ENCODE results near the gene SLC13A4.

DNA sequence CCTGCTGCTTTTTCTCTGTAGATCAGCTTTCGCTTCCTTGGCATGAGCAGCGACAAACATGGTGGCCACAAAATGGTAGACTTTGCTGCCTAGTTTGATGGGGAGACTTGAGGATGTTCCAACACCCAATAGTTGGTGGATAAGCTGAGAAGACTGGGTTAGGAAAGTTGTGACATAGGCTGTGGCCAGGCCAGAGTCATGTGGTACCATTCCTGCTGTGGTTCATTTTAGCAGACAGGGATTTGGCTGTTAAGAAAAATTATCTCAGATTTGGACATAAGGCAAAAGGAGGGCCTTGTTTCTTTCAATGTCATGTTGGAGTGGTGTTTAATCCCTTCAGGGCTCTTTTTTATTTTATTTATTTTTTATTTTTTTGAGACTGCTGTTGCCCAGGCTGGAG is 47.2 kb upstream of the SLC13A4 start:
- TF ChIP-seq POLR2A (IDR thresholded peaks at IDR 0.05; ENCODE audit: low read depth, low read length) = no peak
- TF ChIP-seq, protein P1, sequence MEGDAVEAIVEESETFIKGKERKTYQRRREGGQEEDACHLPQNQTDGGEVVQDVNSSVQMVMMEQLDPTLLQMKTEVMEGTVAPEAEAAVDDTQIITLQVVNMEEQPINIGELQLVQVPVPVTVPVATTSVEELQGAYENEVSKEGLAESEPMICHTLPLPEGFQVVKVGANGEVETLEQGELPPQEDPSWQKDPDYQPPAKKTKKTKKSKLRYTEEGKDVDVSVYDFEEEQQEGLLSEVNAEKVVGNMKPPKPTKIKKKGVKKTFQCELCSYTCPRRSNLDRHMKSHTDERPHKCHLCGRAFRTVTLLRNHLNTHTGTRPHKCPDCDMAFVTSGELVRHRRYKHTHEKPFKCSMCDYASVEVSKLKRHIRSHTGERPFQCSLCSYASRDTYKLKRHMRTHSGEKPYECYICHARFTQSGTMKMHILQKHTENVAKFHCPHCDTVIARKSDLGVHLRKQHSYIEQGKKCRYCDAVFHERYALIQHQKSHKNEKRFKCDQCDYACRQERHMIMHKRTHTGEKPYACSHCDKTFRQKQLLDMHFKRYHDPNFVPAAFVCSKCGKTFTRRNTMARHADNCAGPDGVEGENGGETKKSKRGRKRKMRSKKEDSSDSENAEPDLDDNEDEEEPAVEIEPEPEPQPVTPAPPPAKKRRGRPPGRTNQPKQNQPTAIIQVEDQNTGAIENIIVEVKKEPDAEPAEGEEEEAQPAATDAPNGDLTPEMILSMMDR (IDR thresholded peaks at IDR 0.05; ENCODE audit: extremely low read depth in 1 of 2, insufficient read depth in 1 of 2, low read depth in 1 of 2, low read length in 2 of 2) = no peak
- TF ChIP-seq POLR2AphosphoS5 (IDR thresholded peaks at IDR 0.05; ENCODE audit: insufficient read depth, low read depth, low read length) = no peak
- no peak for TF ChIP-seq MYC (IDR thresholded peaks at IDR 0.05; ENCODE audit: low read depth, low read length)
- no peak for TF ChIP-seq EZH2 (IDR thresholded peaks at IDR 0.05; ENCODE audit: borderline replicate concordance, low read depth, low read length, severe bottlenecking)
- no peak for TF ChIP-seq GATA2 (IDR thresholded peaks at IDR 0.05; ENCODE audit: insufficient read depth, insufficient read length, low read depth, low read length)
- no peak for TF ChIP-seq JUN (IDR thresholded peaks at IDR 0.05; ENCODE audit: borderline replicate concordance, insufficient read depth, insufficient read length, low read depth)
